Stromal cell of bone marrow (primary cell): ENCODE data around the gene ATP13A1.
"Not testable (repeated sequence)": the region's sequence is repeated elsewhere in the genome, so short reads cannot be mapped to it uniquely, and the experiment has no call there.

Source experiments
- DNase-seq: peaks from one replicate; pipeline ENCODE4 v3.0.0-alpha.2; 2012; ENCODE audit warnings: low read depth

ATP13A1 gene

GRCh38 chr19:19663256-19664120 lies at the start of gene ATP13A1:
ATP13A1 (minus strand) TSS chr19:19663676; CDS start chr19:19663666, 10 bp downstream.
- DNase-seq, result peak; percentile 94

- DNase-seq, result no peak
Observed at GRCh38 chr19:19711934-19712828, 48.7 kb upstream of the ATP13A1 start.

- no peak for DNase-seq
Observed at GRCh38 chr19:19711306-19711933, 47.9 kb upstream of the ATP13A1 start.

GRCh38 chr19:19710506-19710905 lies 47.0 kb upstream of the ATP13A1 start:
- no peak for DNase-seq

GRCh38 chr19:19704836-19705235 lies 41.4 kb upstream of the ATP13A1 start:
- DNase-seq, result no peak

- not testable (repeated sequence) for DNase-seq
Observed at GRCh38 chr19:19700493-19700892, 37.0 kb upstream of the ATP13A1 start.

- DNase-seq, result no peak
Observed at GRCh38 chr19:19697589-19697988, 34.1 kb upstream of the ATP13A1 start.

- DNase-seq, result no peak
Observed at GRCh38 chr19:19696386-19696785, 32.9 kb upstream of the ATP13A1 start.

- DNase-seq, result no peak
Observed at GRCh38 chr19:19691683-19692082, 28.2 kb upstream of the ATP13A1 start.

GRCh38 chr19:19689023-19689422 lies 25.5 kb upstream of the ATP13A1 start:
- DNase-seq, result not testable (repeated sequence)

- DNase-seq, result no peak
Observed at GRCh38 chr19:19687090-19687489, 23.6 kb upstream of the ATP13A1 start.

GRCh38 chr19:19686580-19686979 lies 23.1 kb upstream of the ATP13A1 start:
- DNase-seq, result no peak

GRCh38 chr19:19686119-19686518 lies 22.6 kb upstream of the ATP13A1 start:
- not testable (repeated sequence) for DNase-seq

- no peak for DNase-seq
Observed at GRCh38 chr19:19679176-19680073, 15.9 kb upstream of the ATP13A1 start.

- no peak for DNase-seq
Observed at GRCh38 chr19:19677579-19677978, 14.1 kb upstream of the ATP13A1 start.

GRCh38 chr19:19674315-19674714 lies 10.8 kb upstream of the ATP13A1 start:
- no peak for DNase-seq

GRCh38 chr19:19672816-19673215 lies 9.3 kb upstream of the ATP13A1 start:
- no peak for DNase-seq

- DNase-seq, result no peak
Observed at GRCh38 chr19:19670070-19670551, 6.6 kb upstream of the ATP13A1 start.

GRCh38 chr19:19668230-19669012 lies 4.9 kb upstream of the ATP13A1 start, which contains the start of gene ZNF101:
ZNF101 (plus strand) TSS chr19:19668839; CDS start chr19:19668964, 125 bp downstream.
- peak; percentile 76 for DNase-seq

GRCh38 chr19:19665420-19665948 lies 2.0 kb upstream of the ATP13A1 start:
- not testable (repeated sequence) for DNase-seq
